HG03159 (cell line): ENCODE results near the gene DIAPH2.

Source experiments
- ATAC-seq: cut with Tn5 transposase; IDR thresholded peaks from one replicate; pipeline ENCODE4 v1.9.1; 2021; ENCODE audit warnings: mild to moderate bottlenecking, moderate library complexity; ENCODE audit not compliant: unreplicated experiment

Gene DIAPH2

GRCh38 chrX:97267396-97268181, 582.9 kb downstream of the DIAPH2 start:
- ATAC-seq: no peak

GRCh38 chrX:97268182-97268680, 583.6 kb downstream of the DIAPH2 start:
- no peak for ATAC-seq

GRCh38 chrX:97284531-97284930, 599.9 kb downstream of the DIAPH2 start:
- no peak for ATAC-seq

GRCh38 chrX:97290199-97290598, 605.6 kb downstream of the DIAPH2 start:
- no peak for ATAC-seq

GRCh38 chrX:97294041-97294440, 609.4 kb downstream of the DIAPH2 start:
- no peak for ATAC-seq

GRCh38 chrX:97295954-97296353, 611.3 kb downstream of the DIAPH2 start:
- no peak for ATAC-seq

GRCh38 chrX:97306771-97307470, 622.3 kb downstream of the DIAPH2 start:
- no peak for ATAC-seq

GRCh38 chrX:97308171-97308570, 623.5 kb downstream of the DIAPH2 start:
- no peak for ATAC-seq

- no peak for ATAC-seq
Observed at GRCh38 chrX:97309487-97310116, 625.0 kb downstream of the DIAPH2 start.

- no peak for ATAC-seq
Observed at GRCh38 chrX:97310373-97310772, 625.7 kb downstream of the DIAPH2 start.

GRCh38 chrX:97311066-97311778, 626.6 kb downstream of the DIAPH2 start:
- no peak for ATAC-seq

GRCh38 chrX:97314345-97314744, 629.7 kb downstream of the DIAPH2 start:
- ATAC-seq: no peak

GRCh38 chrX:97315939-97316338, 631.3 kb downstream of the DIAPH2 start:
- no peak for ATAC-seq

GRCh38 chrX:97320305-97320704, 635.7 kb downstream of the DIAPH2 start:
- ATAC-seq: no peak

- ATAC-seq: no peak
Observed at GRCh38 chrX:97322401-97322800, 637.8 kb downstream of the DIAPH2 start.

GRCh38 chrX:97326456-97326855, 641.8 kb downstream of the DIAPH2 start:
- peak; percentile 96 for ATAC-seq

- no peak for ATAC-seq
Observed at GRCh38 chrX:97328853-97329390, 644.3 kb downstream of the DIAPH2 start.

- no peak for ATAC-seq
Observed at GRCh38 chrX:97330151-97330550, 645.5 kb downstream of the DIAPH2 start.

GRCh38 chrX:97332963-97333362, 648.3 kb downstream of the DIAPH2 start:
- ATAC-seq: no peak

GRCh38 chrX:97334850-97335249, 650.2 kb downstream of the DIAPH2 start:
- no peak for ATAC-seq

GRCh38 chrX:97344724-97345123, 660.1 kb downstream of the DIAPH2 start:
- no peak for ATAC-seq
